Endothelial cell of hepatic sinusoid (primary cell): ENCODE measurements around the gene SMIM15.
"Not testable (repeated sequence)": the region's sequence is repeated elsewhere in the genome, so short reads cannot be mapped to it uniquely, and the experiment has no call there.

ENCODE experiments used
- in situ Hi-C: cut with HindIII; loops from 2 replicates; pipeline ENCODE4 v1.10.0; 2017; ENCODE audit warnings: low sequenced_read_pairs

The SMIM15 gene, protein sequence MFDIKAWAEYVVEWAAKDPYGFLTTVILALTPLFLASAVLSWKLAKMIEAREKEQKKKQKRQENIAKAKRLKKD

DNA sequence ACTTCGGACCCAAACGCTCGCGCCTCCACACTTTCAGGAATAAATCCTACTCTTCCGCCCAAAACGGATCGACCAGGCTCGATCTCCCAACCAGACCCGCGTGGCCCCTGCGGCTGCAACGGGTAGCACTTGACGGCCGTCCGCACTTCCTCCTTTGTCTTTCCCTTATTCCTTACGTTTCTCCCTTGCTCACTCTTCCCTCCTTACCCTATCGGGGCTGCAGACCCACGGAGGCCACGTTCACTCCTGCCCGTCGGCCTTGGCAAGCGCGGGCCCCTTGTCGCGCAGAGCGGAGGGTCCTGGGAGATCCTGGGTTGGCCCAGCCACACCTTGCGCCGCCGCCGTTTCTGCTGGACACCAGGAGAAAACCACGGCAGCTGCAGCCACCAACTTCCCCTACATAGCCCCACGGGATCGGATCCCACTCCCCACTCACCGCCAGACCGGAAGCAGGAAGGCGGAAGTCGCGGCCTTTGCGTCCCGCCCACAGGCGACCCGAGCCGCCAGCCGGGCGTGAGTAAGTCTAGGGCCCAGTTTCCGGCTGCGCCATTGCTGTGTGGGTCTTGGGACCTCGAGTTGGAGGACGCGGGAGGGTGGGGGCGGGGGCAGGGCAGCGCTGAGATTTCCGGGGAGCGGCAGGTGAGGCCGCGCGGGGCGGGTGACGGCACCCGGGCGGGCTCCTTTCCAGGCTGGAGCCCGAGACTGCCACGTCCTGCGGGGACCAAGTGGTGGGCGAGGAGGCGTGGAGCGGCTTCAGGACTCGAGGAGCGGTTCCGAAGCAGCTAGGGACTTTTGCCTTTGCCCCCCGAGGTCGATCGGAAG is at the start of gene SMIM15:
Gene SMIM15, minus strand, starts transcription at position 459 of the 822 bp plus-strand sequence. CDS start 2,297 bp downstream, outside the sequence.
- in situ Hi-C loops = no loop called here

DNA sequence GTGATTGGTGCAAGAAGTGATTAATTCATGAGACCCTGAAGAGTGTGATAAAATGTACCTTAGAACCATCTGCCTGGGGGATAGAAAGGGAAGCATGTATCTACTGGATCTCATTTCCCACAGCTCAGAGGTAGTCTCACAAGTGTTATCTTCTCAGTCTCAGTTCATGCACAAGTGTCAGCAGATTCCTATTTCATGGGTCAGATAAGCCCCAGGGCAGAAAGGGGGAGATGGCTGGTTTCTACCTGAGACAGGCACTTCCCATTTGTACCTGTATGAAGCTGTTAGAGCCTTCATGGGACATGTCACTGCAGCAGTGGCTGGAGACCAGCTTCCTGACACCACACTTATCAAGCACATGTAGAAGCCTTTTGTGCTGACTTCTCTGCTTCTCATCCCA is 45.6 kb upstream of the SMIM15 start:
- in situ Hi-C loops = no loop called here

DNA sequence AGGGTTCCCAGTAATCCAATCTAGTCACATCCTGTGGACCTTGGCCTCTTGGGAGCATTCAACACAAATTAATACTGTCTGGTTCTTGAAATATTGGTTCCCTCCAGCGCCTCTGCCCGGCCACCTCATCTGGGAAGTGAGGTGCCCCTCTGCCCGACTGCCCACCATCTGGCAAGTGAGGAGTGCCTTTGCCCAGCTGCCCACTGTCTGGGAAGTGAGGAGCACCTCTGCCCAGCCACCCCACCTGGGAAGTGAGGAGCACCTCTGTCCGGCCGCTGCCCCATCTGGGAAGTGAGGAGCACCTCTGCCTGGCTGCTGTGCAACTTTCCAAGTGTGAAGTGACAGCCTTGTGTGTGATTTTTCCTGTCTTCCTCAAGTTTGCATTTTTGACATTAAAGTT is 42.7 kb upstream of the SMIM15 start:
- in situ Hi-C loops = no loop called here

DNA sequence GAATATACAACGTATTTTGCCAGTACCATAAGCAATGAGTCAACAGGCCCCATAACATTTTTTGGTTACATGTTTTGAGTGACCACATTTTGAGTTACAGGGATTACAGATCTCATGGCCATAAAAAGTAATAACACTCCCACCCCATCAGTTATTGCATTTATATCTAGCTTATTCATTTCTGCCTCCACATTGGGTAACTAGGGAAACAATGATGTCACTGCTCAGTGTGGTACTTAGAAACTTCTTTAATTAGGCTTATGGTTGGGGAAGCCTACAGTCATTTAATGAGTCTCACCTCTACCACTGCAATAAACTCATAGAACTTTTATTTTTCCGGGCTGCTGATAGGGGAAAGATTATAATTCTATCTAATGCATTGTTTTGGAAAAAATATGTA is 39.9 kb upstream of the SMIM15 start:
- in situ Hi-C loops = no loop called here

GRCh38 chr5:61200582-61201155 is 38.4 kb upstream of the SMIM15 start:
- in situ Hi-C loops = no loop called here

GRCh38 chr5:61198606-61199005 is 36.3 kb upstream of the SMIM15 start:
- in situ Hi-C loops = no loop called here

- in situ Hi-C loops = not testable (repeated sequence)
Measured at GRCh38 chr5:61187826-61188225, 25.6 kb upstream of the SMIM15 start.

GRCh38 chr5:61187352-61187751 is 25.1 kb upstream of the SMIM15 start:
- in situ Hi-C loops = not testable (repeated sequence)

DNA sequence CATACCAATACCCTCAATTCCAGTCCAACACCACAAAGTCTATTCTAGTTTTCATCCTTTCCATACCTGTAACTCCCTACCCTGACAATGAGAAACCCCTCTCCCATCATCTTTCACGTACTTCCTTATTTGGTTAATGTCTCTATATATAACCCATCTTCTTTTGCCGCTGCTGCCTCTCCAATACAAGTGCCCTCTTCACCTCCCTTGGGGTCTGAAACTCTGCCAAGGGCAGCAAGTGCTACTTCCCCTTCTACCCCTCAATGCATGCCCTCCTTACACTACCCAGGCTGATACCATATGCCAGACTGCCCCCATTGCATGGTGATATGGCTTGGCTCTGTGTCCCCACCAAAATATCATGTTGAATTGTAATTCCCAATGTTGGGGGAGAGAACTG is 24.4 kb upstream of the SMIM15 start:
- in situ Hi-C loops = no loop called here

- in situ Hi-C loops = no loop called here
Measured at GRCh38 chr5:61184708-61185107, 22.4 kb upstream of the SMIM15 start.

DNA sequence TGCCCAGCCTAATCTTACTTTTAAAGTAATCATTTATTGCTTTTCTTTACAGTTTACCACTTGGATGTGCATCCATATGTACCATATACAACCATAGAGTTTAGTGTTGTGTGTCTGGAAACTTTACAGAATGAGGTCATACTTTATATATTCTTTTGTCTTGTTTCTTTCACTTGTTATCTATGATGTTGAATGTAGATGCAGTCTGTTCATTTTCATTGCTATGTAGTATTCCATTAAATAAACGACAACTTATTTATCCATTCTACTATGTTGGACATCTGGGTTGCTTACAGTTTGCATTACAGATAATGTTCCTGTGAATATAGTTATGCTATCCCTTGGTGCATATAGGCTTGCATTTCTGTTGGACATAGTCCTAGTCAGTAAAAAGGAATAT is 21.3 kb upstream of the SMIM15 start:
- in situ Hi-C loops = no loop called here

- in situ Hi-C loops = no loop called here
Measured at GRCh38 chr5:61182449-61182848, 20.2 kb upstream of the SMIM15 start.

DNA sequence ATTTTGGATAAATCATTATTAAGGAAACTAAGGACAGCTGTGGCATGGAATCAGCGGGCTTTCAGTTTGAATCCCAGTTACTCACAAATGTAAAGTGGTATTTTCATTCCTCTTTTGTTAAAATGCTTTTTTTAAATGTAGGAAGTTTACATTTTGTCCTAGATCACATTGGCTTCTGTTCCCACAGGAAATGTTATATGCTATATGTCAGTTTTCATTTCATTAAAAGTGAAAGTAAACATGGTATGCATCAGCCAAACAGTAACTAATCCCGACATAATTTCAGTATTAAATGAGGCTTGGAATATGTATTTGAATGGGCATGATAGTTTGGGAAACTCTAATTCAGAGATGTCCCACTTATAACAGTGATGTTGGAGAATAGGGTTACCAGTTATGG is 18.6 kb upstream of the SMIM15 start:
- in situ Hi-C loops = no loop called here

DNA sequence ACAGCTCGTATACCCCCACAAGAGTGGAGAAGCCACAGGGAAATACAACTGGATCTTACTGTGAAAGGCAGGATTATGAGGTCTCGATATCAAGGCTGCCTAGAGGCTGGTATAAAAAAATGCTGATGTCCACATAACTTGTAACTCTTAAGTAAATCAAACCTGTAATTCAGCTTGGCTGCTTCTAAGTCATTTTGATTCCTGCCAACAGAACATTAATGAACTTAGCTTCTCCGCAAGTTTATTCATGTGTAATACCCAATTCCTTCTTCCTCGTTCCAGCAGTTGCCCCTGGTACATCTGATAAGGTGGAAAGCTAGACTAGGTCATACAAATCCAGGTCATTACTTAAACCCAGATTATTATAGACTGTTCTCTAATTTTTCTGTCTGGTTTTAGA is 16.4 kb upstream of the SMIM15 start:
- in situ Hi-C loops = loop anchor here (10.0 kb wide), 1 partner anchor 286 kb away; no protein-coding TSS in a partner anchor

DNA sequence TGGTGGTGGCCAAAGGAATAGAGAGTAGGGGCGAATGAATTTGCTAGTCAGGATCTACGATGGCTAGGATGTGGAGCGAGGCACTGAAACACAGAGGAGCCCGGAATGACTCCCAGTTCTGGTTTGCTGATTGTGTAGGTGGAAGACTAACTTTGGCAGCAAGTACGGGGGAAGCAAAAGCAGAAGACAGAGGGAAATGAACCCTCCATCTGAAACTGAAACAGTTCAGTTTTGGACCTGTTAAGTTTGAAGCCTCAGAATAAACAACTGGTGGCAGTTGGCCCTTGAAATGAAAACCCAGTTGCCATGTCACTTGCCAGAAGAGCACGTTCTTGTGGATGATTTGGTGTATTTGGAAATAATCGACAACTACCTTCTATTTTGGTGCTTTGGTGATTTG is 15.4 kb upstream of the SMIM15 start:
- in situ Hi-C loops = loop anchor here (10.0 kb wide), 1 partner anchor 287 kb away; no protein-coding TSS in a partner anchor

GRCh38 chr5:61177070-61177469 is 14.8 kb upstream of the SMIM15 start:
- in situ Hi-C loops = loop anchor here (10.0 kb wide), 1 partner anchor 288 kb away; no protein-coding TSS in a partner anchor

DNA sequence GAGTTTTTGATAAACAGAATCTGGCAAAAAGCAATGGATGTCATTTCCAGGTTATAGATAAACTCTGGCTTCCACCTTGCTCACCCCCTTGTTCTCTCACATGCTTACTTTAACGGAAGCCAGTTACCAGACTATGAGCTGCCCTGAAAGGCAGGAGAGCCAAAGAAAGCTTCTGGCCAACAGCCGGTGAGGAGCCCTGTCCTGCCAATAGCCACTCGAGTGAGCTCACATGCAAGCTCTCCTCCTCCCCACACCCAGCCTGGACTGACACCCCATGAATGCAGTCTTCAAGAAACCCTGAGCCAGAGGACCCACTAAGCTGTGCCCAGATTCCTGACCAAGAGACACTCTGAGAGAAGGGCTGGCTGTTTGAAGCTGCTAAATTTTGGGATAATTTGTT is 14.4 kb upstream of the SMIM15 start:
- in situ Hi-C loops = loop anchor here (10.0 kb wide), 1 partner anchor 288 kb away; no protein-coding TSS in a partner anchor

DNA sequence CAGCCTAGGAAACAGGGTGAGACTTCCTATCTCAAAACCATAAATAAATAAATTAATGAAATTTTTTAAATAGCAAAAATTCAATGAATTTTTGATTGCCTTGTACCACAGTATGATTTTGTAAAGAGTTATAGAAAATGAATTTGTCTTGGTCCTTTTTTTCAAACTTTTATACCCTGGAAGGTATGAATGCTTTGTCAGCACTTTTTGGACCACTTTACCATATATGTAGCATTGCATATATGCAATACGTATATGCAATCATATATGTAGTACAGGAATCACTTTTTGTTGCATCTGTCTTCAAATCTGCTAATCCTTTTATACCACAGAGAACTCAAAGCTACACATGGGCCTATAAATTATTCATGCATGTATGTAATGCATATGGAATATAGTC is 9.2 kb upstream of the SMIM15 start:
- in situ Hi-C loops = loop anchor here (10.0 kb wide), 1 partner anchor 293 kb away; no protein-coding TSS in a partner anchor

GRCh38 chr5:61168951-61169350 is 6.7 kb upstream of the SMIM15 start:
- in situ Hi-C loops = loop anchor here (5.0 kb wide), 1 partner anchor 98 kb away; no protein-coding TSS in a partner anchor

- in situ Hi-C loops = loop anchor here (5.0 kb wide), 1 partner anchor 100 kb away; no protein-coding TSS in a partner anchor
Measured at GRCh38 chr5:61167382-61167781, 5.1 kb upstream of the SMIM15 start.

- in situ Hi-C loops = no loop called here
Measured at GRCh38 chr5:61163905-61164304, 1.6 kb upstream of the SMIM15 start.
